Pancreas (tissue), 10 donors: ENCODE data around the gene MRPL17. TPM values are rescaled to one million over a fixed set of nuclear protein-coding genes. Genes with fewer than 3 reads are reported as not detected.

Source experiments
- ATAC-seq, 4 donors: fragments of 200-7000 bp; cut with Tn5 transposase; one replicate each; pipeline versions ENCODE4 v1.8.0 to v1.9.1; 2020; ENCODE audit warnings: mild to moderate bottlenecking in 4 of 4, moderate library complexity in 4 of 4
- DNase-seq, 6 donors: peaks; one replicate each; pipeline ENCODE4 v3.0.0-alpha.2; 2020
- FAIRE-seq: peaks from 2 replicates; lab custom pipeline; 2012; peaks lifted over from hg19 to GRCh38; lab: Jason Lieb, UNC
- H3K27ac ChIP-seq, 4 donors: fragments of 200-600 bp; sonication (generic); 1 replicate in 3 of 4; 2 replicates in 1 of 4; pipeline versions ENCODE4 v1.5.0 to v1.8.0; 2020
- H3K27me3 ChIP-seq, 4 donors: fragments of 200-600 bp; one replicate each; pipeline ENCODE4 v1.8.0; 2021
- H3K36me3 ChIP-seq, 3 donors: fragments of 200-600 bp; sonication (generic) in 1 of 3; one replicate each; pipeline versions ENCODE4 v1.5.0 to v1.8.0; 2020 to 2021
- H3K4me1 ChIP-seq, 3 donors: fragments of 200-600 bp; one replicate each; pipeline ENCODE4 v1.8.0; 2021
- H3K4me3 ChIP-seq, 4 donors: fragments of 200-600 bp; sonication (generic) in 2 of 4; one replicate each; pipeline versions ENCODE4 v1.5.0 to v1.8.0; 2020 to 2021
- H3K9me3 ChIP-seq, 4 donors: fragments of 200-600 bp; one replicate each; pipeline ENCODE4 v1.8.0; 2021
- WGBS, 2 donors: extraction: QIAGEN DNeasy Blood & Tissue Kit; methylation state at CpG; one replicate each; pipeline ENCODE4 v1.1.7; 2013; 5-methylcytosine and 5-hydroxymethylcytosine counted together
- intact Hi-C, 3 donors: fragments of 100-400 bp; cut with DNase I; formaldehyde crosslinking; loops; one replicate each; pipeline versions ENCODE4 v1.11.1 to v1.14.2; 2022
- polyA plus RNA-seq, 2 donors: library from polyadenylated mRNA; stranded (reverse); fragments of 200-250 nt; gene quantifications; one replicate each; pipeline ENCODE4 v1.2.3, GENCODE V29; 2013
- total RNA-seq, 6 donors: library from RNA; stranded (reverse); fragmentation: NEBNext Ultra II Directional in 4 of 6; extraction: Animal tissue kit (Norgen Biotek cat#: 25700) in 4 of 6; gene quantifications; one replicate each; pipeline versions ENCODE4 v1.2.1 to v1.2.4, GENCODE V29; 2021 to 2023
- TF ChIP-seq, protein P1 (sequence below), 4 donors: fragments of 200-600 bp; sonication (generic) in 3 of 4; IDR thresholded peaks; one replicate each; pipeline versions ENCODE4 v1.5.0 to v1.8.0; 2021; ENCODE audit warnings: antibody characterized with exemption in 4 of 4
- donor health status: healthy with polysubstance abuse.
- donor health status: DM: no; HTN: no; CAD: no; lungs with moderate emphysema.
- donor health status: DM: no; HTN: no; CAD: no.
- donor health status: control.
- donor health status: control.
- donor health status: Bipolar disorder and iron deficiency.
- donor health status: DM: yes; HTN: yes; CAD: no.
- donor health status: DM: no; HTN: no; CAD: no.
- donor health status: DM: no; HTN: no; CAD: no.
- donor health status: DM: yes; HTN: yes; CAD: no.

The MRPL17 gene
- total and polyA plus RNA-seq, 8 donors, result 10.6 to 33.8 (median 21.3) TPM

DNA sequence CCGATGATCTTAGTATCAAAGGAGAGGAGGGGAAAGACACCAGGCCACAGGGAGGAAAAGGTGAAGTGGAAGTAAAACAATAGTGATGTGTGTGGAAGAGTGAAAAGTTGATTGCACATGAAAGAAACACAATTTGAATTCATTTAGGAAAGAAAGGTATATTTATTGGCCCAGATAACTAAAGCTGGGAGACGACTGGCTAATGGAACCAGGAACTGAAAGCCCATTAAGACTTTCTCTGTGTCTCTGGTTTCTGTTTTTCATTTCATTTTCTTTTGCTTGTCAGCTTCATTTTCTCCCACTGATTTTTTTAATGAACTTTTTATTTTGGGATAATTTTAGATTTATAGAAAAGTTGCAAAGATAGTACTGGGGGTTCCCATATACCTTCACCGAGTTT lies 22.4 kb downstream of the MRPL17 start:
- ATAC-seq, result no peak
- no peak overlapping the region for H3K27ac ChIP-seq
- no peaks in the 10 kb centered on the region for H3K27me3 ChIP-seq
- DNase-seq, result no peak
- no peaks in the 10 kb centered on the region for H3K9me3 ChIP-seq
- intact Hi-C loops, result no loop called here
- WGBS, 2 donors, result 76 to 77% methylated on average over 3 of the region's 3 CpGs
- FAIRE-seq, result no peak
- TF ChIP-seq, protein P1, sequence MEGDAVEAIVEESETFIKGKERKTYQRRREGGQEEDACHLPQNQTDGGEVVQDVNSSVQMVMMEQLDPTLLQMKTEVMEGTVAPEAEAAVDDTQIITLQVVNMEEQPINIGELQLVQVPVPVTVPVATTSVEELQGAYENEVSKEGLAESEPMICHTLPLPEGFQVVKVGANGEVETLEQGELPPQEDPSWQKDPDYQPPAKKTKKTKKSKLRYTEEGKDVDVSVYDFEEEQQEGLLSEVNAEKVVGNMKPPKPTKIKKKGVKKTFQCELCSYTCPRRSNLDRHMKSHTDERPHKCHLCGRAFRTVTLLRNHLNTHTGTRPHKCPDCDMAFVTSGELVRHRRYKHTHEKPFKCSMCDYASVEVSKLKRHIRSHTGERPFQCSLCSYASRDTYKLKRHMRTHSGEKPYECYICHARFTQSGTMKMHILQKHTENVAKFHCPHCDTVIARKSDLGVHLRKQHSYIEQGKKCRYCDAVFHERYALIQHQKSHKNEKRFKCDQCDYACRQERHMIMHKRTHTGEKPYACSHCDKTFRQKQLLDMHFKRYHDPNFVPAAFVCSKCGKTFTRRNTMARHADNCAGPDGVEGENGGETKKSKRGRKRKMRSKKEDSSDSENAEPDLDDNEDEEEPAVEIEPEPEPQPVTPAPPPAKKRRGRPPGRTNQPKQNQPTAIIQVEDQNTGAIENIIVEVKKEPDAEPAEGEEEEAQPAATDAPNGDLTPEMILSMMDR (IDR thresholded peaks at IDR 0.05), result no peak
- no peak overlapping the region for H3K4me3 ChIP-seq
- H3K36me3 ChIP-seq, result no peaks in the 10 kb centered on the region
- no peaks in the 10 kb centered on the region for H3K4me1 ChIP-seq

DNA sequence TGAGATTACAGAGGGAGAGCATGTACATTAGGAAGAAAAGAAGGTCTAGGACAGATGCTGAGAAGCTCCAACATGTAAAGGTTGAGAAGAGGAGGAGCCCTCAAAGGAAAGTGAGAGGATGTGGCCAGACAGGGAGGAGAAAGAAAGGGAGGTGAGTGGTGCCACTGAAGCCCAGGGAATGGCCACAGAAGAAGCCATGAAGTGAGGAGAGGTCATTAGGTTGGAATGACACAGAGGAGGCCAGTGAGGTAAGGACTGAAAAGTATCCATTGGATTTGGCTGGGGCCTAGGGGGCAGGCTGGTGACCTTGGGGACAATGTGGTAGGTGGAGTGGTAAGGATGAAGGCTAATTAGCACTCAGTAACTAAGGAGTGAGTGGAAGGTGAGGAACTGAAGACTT lies 24.5 kb downstream of the MRPL17 start:
- no peak for ATAC-seq
- Histone ChIP-seq H3K27ac (no peak overlapping the region), H3K36me3 (no peaks in the 10 kb centered on the region), H3K9me3 (no peaks in the 10 kb centered on the region), H3K4me3 (no peak overlapping the region), H3K27me3 (no peaks in the 10 kb centered on the region), H3K4me1 (no peaks in the 10 kb centered on the region)
- intact Hi-C loops, result no loop called here
- no peak for DNase-seq
- FAIRE-seq, result no peak
- TF ChIP-seq, protein P1 (IDR thresholded peaks at IDR 0.05), result no peak

DNA sequence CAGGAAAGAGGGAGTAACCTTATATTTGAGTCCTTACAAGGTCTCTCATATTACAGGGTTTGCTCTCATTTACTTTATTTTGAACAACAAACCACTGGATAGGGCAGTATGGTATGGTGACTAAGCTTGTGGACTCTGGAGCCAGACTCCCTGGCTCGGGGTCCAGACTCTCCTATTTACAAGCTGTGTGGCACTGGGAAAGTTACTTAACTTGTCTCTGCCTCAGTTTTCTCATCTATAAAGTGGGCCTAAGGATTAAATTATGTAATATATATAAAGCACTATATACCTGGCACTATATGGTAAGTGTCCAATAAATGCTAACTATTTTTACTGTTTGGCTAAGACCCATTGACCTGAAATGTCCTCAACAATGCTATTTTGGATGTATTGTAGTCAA lies 25.8 kb downstream of the MRPL17 start:
- Histone ChIP-seq H3K36me3 (no peaks in the 10 kb centered on the region), H3K27ac (no peak overlapping the region), H3K9me3 (no peaks in the 10 kb centered on the region), H3K4me1 (no peaks in the 10 kb centered on the region), H3K27me3 (no peaks in the 10 kb centered on the region), H3K4me3 (no peak overlapping the region)
- DNase-seq (no peak), ATAC-seq (no peak), FAIRE-seq (no peak)
- intact Hi-C loops, result no loop called here
- TF ChIP-seq, protein P1 (IDR thresholded peaks at IDR 0.05), result no peak
- WGBS, 2 donors, result 81 to 85% methylated on average over 1 of the region's 1 CpG

DNA sequence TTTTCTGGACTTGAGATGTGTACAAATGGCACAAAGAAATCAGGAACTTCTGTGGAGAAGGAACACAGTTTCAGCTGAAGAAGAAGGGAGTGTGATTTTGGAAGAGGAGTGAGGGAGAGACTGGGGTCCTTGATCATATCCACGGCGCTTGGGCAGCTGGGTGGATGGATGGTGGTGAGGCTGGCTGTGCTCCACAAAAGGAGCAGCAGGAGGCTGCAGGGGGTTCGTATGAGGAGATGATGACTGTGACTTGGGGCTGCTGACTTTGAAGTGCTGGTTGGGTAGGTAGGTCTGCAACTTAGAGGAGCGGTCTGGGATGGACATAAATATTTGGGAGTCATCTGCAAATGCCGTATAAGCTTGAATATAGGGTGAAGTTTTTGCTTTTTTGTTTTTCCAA lies 26.2 kb downstream of the MRPL17 start:
- H3K4me3 ChIP-seq, result no peak overlapping the region
- TF ChIP-seq, protein P1 (IDR thresholded peaks at IDR 0.05), result no peak
- no peak overlapping the region for H3K27ac ChIP-seq
- H3K27me3 ChIP-seq, result no peaks in the 10 kb centered on the region
- no peak for DNase-seq
- FAIRE-seq, result no peak
- intact Hi-C loops, result no loop called here
- no peaks in the 10 kb centered on the region for H3K9me3 ChIP-seq
- WGBS, 2 donors, result 73 to 80% methylated on average over 5 of the region's 5 CpGs
- H3K4me1 ChIP-seq, result no peaks in the 10 kb centered on the region
- no peak for ATAC-seq
- H3K36me3 ChIP-seq, result no peaks in the 10 kb centered on the region

DNA sequence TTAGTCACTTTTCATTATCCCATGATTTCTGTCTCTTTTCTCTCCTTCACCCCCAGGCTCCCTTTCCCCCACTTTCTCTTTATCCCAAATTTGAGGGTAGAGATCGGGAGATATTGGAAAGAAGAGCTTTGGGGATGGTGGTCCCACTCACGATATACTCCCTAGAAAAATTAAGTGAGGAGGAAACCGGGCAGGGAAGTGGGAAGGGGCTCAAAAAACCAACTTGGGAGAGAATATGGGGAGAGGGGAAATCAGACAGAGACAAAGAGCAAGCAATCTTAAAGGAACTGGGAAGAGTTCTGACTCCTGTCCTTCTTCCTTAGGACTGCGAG lies 26.6 kb downstream of the MRPL17 start:
- no peaks in the 10 kb centered on the region for H3K36me3 ChIP-seq
- ATAC-seq (no peak), DNase-seq (no peak), FAIRE-seq (no peak)
- no peaks in the 10 kb centered on the region for H3K27me3 ChIP-seq
- H3K9me3 ChIP-seq, result no peaks in the 10 kb centered on the region
- no peaks in the 10 kb centered on the region for H3K4me1 ChIP-seq
- no peak overlapping the region for H3K27ac ChIP-seq
- TF ChIP-seq, protein P1 (IDR thresholded peaks at IDR 0.05), result no peak
- no peak overlapping the region for H3K4me3 ChIP-seq
- intact Hi-C loops, result no loop called here
- 75 to 77% methylated on average over 4 of the region's 4 CpGs for WGBS, 2 donors
